Measurements from ENCODE around the gene PTPRN2.

DNA sequence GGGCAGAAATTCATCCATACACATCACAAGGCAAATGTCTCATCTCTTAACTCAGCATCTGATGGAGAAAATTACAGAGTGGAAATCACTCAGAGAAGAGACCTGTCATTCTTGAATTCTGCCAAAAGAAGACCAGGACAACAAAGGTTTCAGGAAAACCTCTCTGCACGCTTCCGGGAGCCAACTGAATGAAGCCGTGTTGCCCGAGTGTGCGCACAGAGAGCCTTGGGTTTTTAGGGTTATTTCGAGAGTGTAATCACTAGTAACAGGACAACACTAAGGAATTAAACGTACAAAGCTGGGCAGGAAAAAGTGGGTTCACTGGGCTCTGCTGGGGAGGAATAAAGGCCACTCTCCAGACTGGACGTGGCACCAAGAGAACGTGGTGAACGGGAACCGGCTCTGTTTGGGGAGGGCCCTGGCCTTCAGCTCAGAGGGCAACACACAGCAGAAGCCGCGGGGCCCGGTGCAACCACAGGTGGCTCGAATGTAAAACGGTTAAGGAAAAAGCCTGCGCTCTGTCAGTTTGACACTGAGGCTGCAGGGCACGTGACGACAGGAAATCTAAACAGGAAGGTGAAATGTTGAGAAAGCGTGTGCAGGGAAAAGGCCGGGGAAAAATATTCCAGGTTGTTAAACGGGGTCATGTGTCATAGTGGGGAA lies 919.3 kb downstream of the PTPRN2 start:
- peak in 1 of 4 donors; percentile 21 for TF ChIP-seq POLR2AphosphoS5 (IDR thresholded peaks at IDR 0.05)
- no peak for TF ChIP-seq CTCF (IDR thresholded peaks at IDR 0.05)
- TF ChIP-seq POLR2A (IDR thresholded peaks at IDR 0.05) = no peak

All from sigmoid colon (tissue), 4 donors.